Smooth muscle cell (in vitro differentiated cells): ENCODE data around the gene IL12RB1. TPM values are rescaled to one million over a fixed set of nuclear protein-coding genes. Genes with fewer than 3 reads are reported as not detected.

Experiments used
- DNase-seq: peaks from one replicate; lab custom pipeline; 2025; ENCODE audit not compliant: unreplicated experiment; lab: John Stamatoyannopoulos, UW
- H2AFZ ChIP-seq: fragments of 200-600 bp; sonication (generic); 2 replicates; pipeline ENCODE4 v1.6.0; 2016; ENCODE audit warnings: antibody characterized with exemption, low read depth, mild to moderate bottlenecking
- H3F3A ChIP-seq: fragments of 200-600 bp; sonication (generic); 2 replicates; pipeline ENCODE4 v1.6.0; 2017; ENCODE audit warnings: antibody characterized with exemption, low read depth
- H3K27ac ChIP-seq: fragments of 200-600 bp; sonication (generic); 2 replicates; pipeline ENCODE4 v1.5.1; 2016; ENCODE audit warnings: low read depth, mild to moderate bottlenecking
- H3K27me3 ChIP-seq: fragments of 200-600 bp; sonication (generic); 2 replicates; pipeline ENCODE4 v1.6.1; 2016; ENCODE audit warnings: low read depth, mild to moderate bottlenecking
- H3K36me3 ChIP-seq: fragments of 200-600 bp; sonication (generic); 2 replicates; pipeline ENCODE4 v1.5.1; 2016; ENCODE audit warnings: low read depth
- H3K4me1 ChIP-seq: fragments of 200-600 bp; sonication (generic); 2 replicates; pipeline ENCODE4 v1.5.1; 2016; ENCODE audit warnings: low read depth
- H3K4me2 ChIP-seq: fragments of 200-600 bp; sonication (generic); 2 replicates; pipeline ENCODE4 v1.6.0; 2016; ENCODE audit warnings: mild to moderate bottlenecking
- H3K4me3 ChIP-seq: fragments of 200-600 bp; sonication (generic); 2 replicates; pipeline ENCODE4 v1.5.1; 2016; ENCODE audit warnings: mild to moderate bottlenecking
- H3K79me2 ChIP-seq: fragments of 200-600 bp; sonication (generic); 2 replicates; pipeline ENCODE4 v1.6.0; 2016; ENCODE audit warnings: low read depth, mild to moderate bottlenecking
- H3K9ac ChIP-seq: fragments of 200-600 bp; sonication (generic); 2 replicates; pipeline ENCODE4 v1.6.0; 2016; ENCODE audit warnings: low read depth
- H3K9me3 ChIP-seq: fragments of 200-600 bp; sonication (generic); replicated peaks from 2 replicates; pipeline ENCODE4 v1.5.1; 2016; ENCODE audit warnings: low read depth
- H4K20me1 ChIP-seq: fragments of 200-600 bp; sonication (generic); 2 replicates; pipeline ENCODE4 v1.6.0; 2016; ENCODE audit warnings: low read depth
- WGBS: methylation state at CpG from one replicate; pipeline ENCODE4 v1.1.7; 2016; ENCODE audit warnings: low lambda C conversion rate; 5-methylcytosine and 5-hydroxymethylcytosine counted together
- polyA plus RNA-seq: library from polyadenylated mRNA; unstranded; fragments of >200 nt; fragmentation: Nextera tagmentation; extraction: Ambion mirVana; gene quantifications from 2 replicates; pipeline ENCODE4 v1.2.1, GENCODE V29; 2016
- total RNA-seq: library from RNA; depleted of rRNA; stranded (reverse); fragments of >200 nt; gene quantifications from 2 replicates; pipeline ENCODE4 v1.2.3, GENCODE V29; 2014
- TF ChIP-seq, protein P1 (sequence below): fragments of 200-600 bp; sonication (generic); IDR thresholded peaks from 2 replicates; pipeline ENCODE4 v1.5.1; 2017; ENCODE audit warnings: borderline replicate concordance, mild to moderate bottlenecking, antibody characterized with exemption; ENCODE audit not compliant: insufficient read depth, poor library complexity, severe bottlenecking

IL12RB1 gene
- total and polyA plus RNA-seq, 2 experiments from 2014 or later: not detected

DNA sequence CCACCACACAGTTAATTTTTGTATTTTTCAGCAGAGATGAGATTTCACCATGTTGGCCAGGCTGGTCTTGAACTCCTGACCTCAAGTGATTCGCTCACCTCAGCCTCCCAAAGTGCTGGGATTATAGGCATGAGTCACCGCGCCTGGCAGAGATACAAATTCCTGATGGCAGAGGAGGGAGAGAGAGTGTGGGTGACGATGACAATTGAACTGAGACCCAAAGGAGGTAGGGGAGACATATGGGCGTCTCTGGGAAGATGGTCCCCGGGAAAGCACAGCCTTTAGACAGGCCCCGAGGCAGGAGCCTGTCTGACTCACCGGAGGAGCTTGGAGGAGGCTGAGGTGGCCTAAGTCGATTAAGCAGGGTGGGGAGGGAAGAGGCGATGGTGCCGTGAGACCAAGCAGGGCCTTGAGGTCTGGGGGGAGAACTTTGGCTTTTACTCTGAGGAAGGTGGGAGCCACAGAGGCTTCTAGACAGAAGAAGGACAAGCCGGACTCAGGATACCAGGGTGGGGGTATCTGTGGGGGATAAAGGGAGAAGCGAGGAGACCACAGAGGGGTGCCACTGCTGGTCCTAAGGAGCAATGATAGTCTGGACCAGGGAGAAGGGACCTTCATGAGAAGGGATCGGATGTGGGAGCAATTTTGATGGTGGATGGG, 40.5 kb downstream of the IL12RB1 start:
- Histone ChIP-seq H3K4me2 (no peak overlapping the region), H3K4me3 (no peak overlapping the region), H3K36me3 (no peaks in the 10 kb centered on the region), H3K4me1 (no peaks in the 10 kb centered on the region), H4K20me1 (no peaks in the 10 kb centered on the region), H3K27me3 (peaks cover under 1% of the 10 kb centered on the region), H3K9me3 (no peaks in the 10 kb centered on the region), H3F3A (no peaks in the 10 kb centered on the region), H3K79me2 (no peaks in the 10 kb centered on the region), H2AFZ (no peak overlapping the region), H3K27ac (no peak overlapping the region), H3K9ac (no peak overlapping the region)
- no peak for DNase-seq
- 46% methylated on average over 14 of the region's 14 CpGs for WGBS
- TF ChIP-seq, protein P1, sequence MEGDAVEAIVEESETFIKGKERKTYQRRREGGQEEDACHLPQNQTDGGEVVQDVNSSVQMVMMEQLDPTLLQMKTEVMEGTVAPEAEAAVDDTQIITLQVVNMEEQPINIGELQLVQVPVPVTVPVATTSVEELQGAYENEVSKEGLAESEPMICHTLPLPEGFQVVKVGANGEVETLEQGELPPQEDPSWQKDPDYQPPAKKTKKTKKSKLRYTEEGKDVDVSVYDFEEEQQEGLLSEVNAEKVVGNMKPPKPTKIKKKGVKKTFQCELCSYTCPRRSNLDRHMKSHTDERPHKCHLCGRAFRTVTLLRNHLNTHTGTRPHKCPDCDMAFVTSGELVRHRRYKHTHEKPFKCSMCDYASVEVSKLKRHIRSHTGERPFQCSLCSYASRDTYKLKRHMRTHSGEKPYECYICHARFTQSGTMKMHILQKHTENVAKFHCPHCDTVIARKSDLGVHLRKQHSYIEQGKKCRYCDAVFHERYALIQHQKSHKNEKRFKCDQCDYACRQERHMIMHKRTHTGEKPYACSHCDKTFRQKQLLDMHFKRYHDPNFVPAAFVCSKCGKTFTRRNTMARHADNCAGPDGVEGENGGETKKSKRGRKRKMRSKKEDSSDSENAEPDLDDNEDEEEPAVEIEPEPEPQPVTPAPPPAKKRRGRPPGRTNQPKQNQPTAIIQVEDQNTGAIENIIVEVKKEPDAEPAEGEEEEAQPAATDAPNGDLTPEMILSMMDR: no peak

DNA sequence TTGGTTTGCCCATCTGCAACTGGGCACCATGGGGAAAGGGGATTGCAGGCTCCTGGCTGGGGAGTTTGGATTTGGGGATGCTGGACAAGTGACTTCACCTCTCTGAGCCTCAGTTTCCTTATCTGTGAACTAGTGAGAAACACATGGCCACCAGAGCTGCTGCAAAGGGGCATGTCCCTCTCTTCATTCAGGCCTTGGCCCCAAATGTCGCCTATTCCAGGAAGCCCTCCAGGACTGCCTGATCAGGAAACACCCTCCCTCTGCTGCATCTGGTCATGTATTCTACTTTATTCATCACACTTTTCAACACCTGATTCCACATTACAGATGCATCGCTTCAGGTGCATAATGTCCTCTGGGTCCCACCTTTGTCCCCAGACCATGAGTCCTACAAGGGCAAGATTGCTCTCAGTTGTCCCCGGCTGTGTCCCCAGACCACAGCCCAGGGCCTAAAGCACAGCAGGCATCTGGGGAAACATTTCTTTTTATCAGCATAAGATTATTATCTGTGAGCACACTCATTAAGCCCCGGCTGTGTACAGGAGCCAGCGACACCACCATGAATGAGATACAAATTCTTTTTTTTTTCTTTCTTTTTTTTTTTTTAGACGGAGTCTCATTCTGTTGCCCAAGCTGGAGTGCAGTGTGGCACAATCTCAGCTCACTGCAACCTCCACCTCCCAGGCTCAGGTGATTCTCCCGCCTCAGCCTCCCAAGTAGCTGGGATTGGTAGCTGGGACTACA, 41.3 kb downstream of the IL12RB1 start:
- no peaks in the 10 kb centered on the region for H3K36me3 ChIP-seq
- H3K4me2 ChIP-seq: peak overlapping the region; percentile 63
- WGBS: 98% methylated on average over 7 of the region's 7 CpGs
- H3K79me2 ChIP-seq: no peaks in the 10 kb centered on the region
- H3K9ac ChIP-seq: no peak overlapping the region
- H2AFZ ChIP-seq: peak overlapping the region; percentile 28
- H3K27ac ChIP-seq: no peak overlapping the region
- H3K4me3 ChIP-seq: peak overlapping the region; percentile 32
- TF ChIP-seq, protein P1: no peak
- no peaks in the 10 kb centered on the region for H3K4me1 ChIP-seq
- no peak for DNase-seq
- no peaks in the 10 kb centered on the region for H3F3A ChIP-seq
- H3K27me3 ChIP-seq: peaks cover 7% of the 10 kb centered on the region
- no peaks in the 10 kb centered on the region for H4K20me1 ChIP-seq
- no peaks in the 10 kb centered on the region for H3K9me3 ChIP-seq

DNA sequence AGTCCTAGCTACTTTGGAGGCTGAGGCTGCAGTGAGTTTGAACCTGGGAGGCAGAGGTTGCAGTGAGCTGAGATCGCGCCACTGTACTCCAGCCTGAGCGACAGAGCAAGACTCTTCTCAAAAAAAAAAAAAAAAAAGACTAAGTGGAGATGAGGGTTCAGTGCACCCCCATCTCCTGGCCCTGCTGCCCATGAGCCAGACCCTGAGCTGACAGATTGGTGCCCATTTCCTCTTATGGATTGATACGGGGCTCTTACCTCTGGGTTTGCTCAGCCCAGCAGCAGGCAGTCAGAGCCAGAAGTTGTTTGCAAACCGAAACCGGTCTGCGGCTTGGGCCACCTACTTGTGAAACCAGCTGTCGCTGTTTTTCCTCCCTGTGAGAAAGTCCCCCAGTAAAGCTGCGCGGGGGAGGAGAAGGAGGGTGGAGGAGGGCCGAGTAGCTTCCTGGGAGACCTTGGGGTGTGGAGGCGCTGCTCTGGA, 41.9 kb downstream of the IL12RB1 start:
- peak overlapping the region; percentile 28 for H2AFZ ChIP-seq
- H3K4me3 ChIP-seq: peak overlapping the region; percentile 32
- no peak overlapping the region for H3K9ac ChIP-seq
- H3K27ac ChIP-seq: no peak overlapping the region
- no peaks in the 10 kb centered on the region for H3K36me3 ChIP-seq
- DNase-seq: peak; percentile 9
- no peaks in the 10 kb centered on the region for H3K9me3 ChIP-seq
- H3K79me2 ChIP-seq: no peaks in the 10 kb centered on the region
- H3K4me2 ChIP-seq: peak overlapping the region; percentile 63
- peaks cover 9% of the 10 kb centered on the region for H3K27me3 ChIP-seq
- H3K4me1 ChIP-seq: no peaks in the 10 kb centered on the region
- 47% methylated on average over 12 of the region's 12 CpGs for WGBS
- TF ChIP-seq, protein P1: no peak
- H4K20me1 ChIP-seq: no peaks in the 10 kb centered on the region
- no peaks in the 10 kb centered on the region for H3F3A ChIP-seq
